Adrenal gland (tissue), 12 donors: ENCODE data around the gene SPRR1A. TPM values are rescaled to one million over a fixed set of nuclear protein-coding genes. Genes with fewer than 3 reads are reported as not detected.

ENCODE experiments used
- DNase-seq, 7 donors: peaks; one replicate each; pipeline ENCODE4 v3.0.0-alpha.2; 2019 to 2020
- H3K27ac ChIP-seq, 5 donors: fragments of 200-600 bp; sonication (generic) in 4 of 5; 1 replicate in 3 of 5; 2 replicates in 2 of 5; pipeline versions ENCODE4 v1.5.1 to v1.8.0; 2016 to 2020; ENCODE audit warnings: mild to moderate bottlenecking in 1 of 5
- H3K27me3 ChIP-seq: fragments of 200-600 bp; 2 replicates; pipeline ENCODE4 v1.8.0; 2021
- H3K36me3 ChIP-seq, 2 donors: fragments of 200-600 bp; replicated peaks in 1 of 2; 1 replicate in 1 of 2; 2 replicates in 1 of 2; pipeline versions ENCODE4 v1.5.1 to v1.8.0; 2018 to 2022
- H3K4me1 ChIP-seq, 2 donors: fragments of 200-600 bp; replicated peaks in 1 of 2; 1 replicate in 1 of 2; 2 replicates in 1 of 2; pipeline versions ENCODE4 v1.5.1 to v1.8.0; 2018 to 2021
- H3K4me3 ChIP-seq, 4 donors: fragments of 200-600 bp; sonication (generic) in 3 of 4; one replicate each; pipeline ENCODE4 v1.5.1; 2016 to 2018
- H3K9me3 ChIP-seq, 3 donors: fragments of 200-600 bp; sonication (generic) in 1 of 3; replicated peaks in 1 of 3; 1 replicate in 2 of 3; 2 replicates in 1 of 3; pipeline versions ENCODE4 v1.5.1 to v1.8.0; 2016 to 2021
- CTCF ChIP-seq, 6 experiments: fragments of 450-650 bp in 4 of 6; fragments of 200-600 bp in 2 of 6; sonication (generic) in 1 of 6; IDR thresholded peaks; 1 replicate in 5 of 6; 2 replicates in 1 of 6; pipeline versions ENCODE4 v1.5.1 to v1.8.0; 2016 to 2021; ENCODE audit warnings: antibody characterized with exemption in 6 of 6, mild to moderate bottlenecking in 2 of 6, moderate library complexity in 1 of 6
- POLR2A ChIP-seq, 2 donors: fragments of 450-650 bp; IDR thresholded peaks; one replicate each; pipeline ENCODE4 v1.6.1; 2017; ENCODE audit warnings: antibody characterized with exemption in 2 of 2, mild to moderate bottlenecking in 2 of 2, moderate library complexity in 1 of 2
- WGBS, 4 donors: extraction: QIAGEN DNeasy Blood & Tissue Kit in 2 of 4; methylation state at CpG; one replicate each; pipeline versions ENCODE4 v1.1.5 to v1.1.7; 2013 to 2017; 5-methylcytosine and 5-hydroxymethylcytosine counted together
- intact Hi-C, 2 donors: fragments of 100-400 bp; cut with DNase I; formaldehyde crosslinking; loops; one replicate each; pipeline versions ENCODE4 v1.14.1 to v1.15.0; 2022 to 2023
- polyA plus RNA-seq, 3 donors: library from polyadenylated mRNA; stranded (reverse); fragments of 200-250 nt in 2 of 3; fragments of 350-450 nt in 1 of 3; fragmentation: Illumina TruSeq in 1 of 3; extraction: RNeasy Lipid Tissue Mini Kit (QIAGEN cat#74804) in 1 of 3; gene quantifications; one replicate each; pipeline ENCODE4 v1.2.3, GENCODE V29; 2013 to 2014
- total RNA-seq, 9 donors: library from RNA; depleted of rRNA in 4 of 9; stranded (reverse); fragments of >200 nt in 4 of 9; fragments of 120-200 nt in 1 of 9; fragmentation: NEBNext Ultra II Directional in 1 of 9; extraction: Animal tissue kit (Norgen Biotek cat#: 25700) in 1 of 9; gene quantifications; one replicate each; pipeline versions ENCODE4 v1.1.0 to v1.2.4, GENCODE V29; 2013 to 2023
- donor health status: healthy with polysubstance abuse.
- donor health status: Bipolar disorder and iron deficiency.
- donor health status: DM: yes; HTN: yes; CAD: no.
- donor health status: DM: no; HTN: no; CAD: no.
- donor health status: DM: no; HTN: no; CAD: no.
- donor health status: DM: yes; HTN: yes; CAD: no.

The SPRR1A gene
- total and polyA plus RNA-seq, 12 donors = not detected

- Histone ChIP-seq H3K27me3 (no peaks in the 10 kb centered on the region), H3K36me3 (no peaks in the 10 kb centered on the region), H3K27ac (no peak overlapping the region), H3K4me3 (no peak overlapping the region), H3K9me3 (no peaks in the 10 kb centered on the region), H3K4me1 (no peaks in the 10 kb centered on the region)
- WGBS, 4 donors = 32 to 40% (median 36%) methylated on average over 5 of the region's 5 CpGs
- intact Hi-C loops = no loop called here
- no peak for TF ChIP-seq POLR2A (IDR thresholded peaks at IDR 0.05)
- TF ChIP-seq CTCF (IDR thresholded peaks at IDR 0.05) = no peak
- DNase-seq = no peak
Observed at GRCh38 chr1:152996633-152997400, 12.9 kb downstream of the SPRR1A start.

GRCh38 chr1:152997901-152998300 is 14.0 kb downstream of the SPRR1A start:
- Histone ChIP-seq H3K36me3 (no peaks in the 10 kb centered on the region), H3K4me3 (no peak overlapping the region), H3K27ac (no peak overlapping the region), H3K4me1 (no peaks in the 10 kb centered on the region), H3K27me3 (no peaks in the 10 kb centered on the region), H3K9me3 (no peaks in the 10 kb centered on the region)
- intact Hi-C loops = no loop called here
- DNase-seq = no peak
- WGBS, 4 donors = 57 to 73% (median 69%) methylated on average over 7 of the region's 7 CpGs
- no peak for TF ChIP-seq CTCF (IDR thresholded peaks at IDR 0.05)
- TF ChIP-seq POLR2A (IDR thresholded peaks at IDR 0.05) = no peak

- no peak overlapping the region for H3K4me3 ChIP-seq
- 76 to 87% (median 80%) methylated on average over 4 of the region's 4 CpGs for WGBS, 4 donors
- H3K27ac ChIP-seq = no peak overlapping the region
- H3K4me1 ChIP-seq = no peaks in the 10 kb centered on the region
- H3K27me3 ChIP-seq = no peaks in the 10 kb centered on the region
- DNase-seq = no peak
- H3K9me3 ChIP-seq = no peaks in the 10 kb centered on the region
- intact Hi-C loops = no loop called here
- H3K36me3 ChIP-seq = no peaks in the 10 kb centered on the region
- no peak for TF ChIP-seq POLR2A (IDR thresholded peaks at IDR 0.05)
- TF ChIP-seq CTCF (IDR thresholded peaks at IDR 0.05) = no peak
Observed at GRCh38 chr1:152998476-152998875, 14.6 kb downstream of the SPRR1A start.

- Histone ChIP-seq H3K4me3 (no peak overlapping the region), H3K27ac (no peak overlapping the region), H3K9me3 (no peaks in the 10 kb centered on the region), H3K4me1 (no peaks in the 10 kb centered on the region), H3K36me3 (no peaks in the 10 kb centered on the region), H3K27me3 (no peaks in the 10 kb centered on the region)
- intact Hi-C loops = no loop called here
- DNase-seq = no peak
- 67 to 83% (median 77%) methylated on average over 6 of the region's 6 CpGs for WGBS, 4 donors
- TF ChIP-seq POLR2A (IDR thresholded peaks at IDR 0.05) (no peak), CTCF (IDR thresholded peaks at IDR 0.05) (no peak)
Observed at GRCh38 chr1:152999818-153000217, 15.9 kb downstream of the SPRR1A start.
